Right lobe of liver (tissue), 6 donors: ENCODE data around the gene EML4. TPM values are rescaled to one million over a fixed set of nuclear protein-coding genes. Genes with fewer than 3 reads are reported as not detected.
A peak's percentile ranks its signal among the peaks of the same experiment; 100 is the strongest.

Experiments
- ATAC-seq, 4 donors: fragments of 200-7000 bp; cut with Tn5 transposase; one replicate each; pipeline ENCODE4 v1.9.1; 2020; ENCODE audit warnings: mild to moderate bottlenecking in 4 of 4, moderate library complexity in 4 of 4
- DNase-seq, 3 donors: peaks; one replicate each; pipeline ENCODE4 v3.0.0-alpha.2; 2020
- H3K27ac ChIP-seq, 3 donors: fragments of 200-600 bp; one replicate each; pipeline ENCODE4 v1.8.0; 2022
- H3K27me3 ChIP-seq, 2 donors: fragments of 200-600 bp; one replicate each; pipeline ENCODE4 v1.8.0; 2022
- H3K36me3 ChIP-seq, 4 donors: fragments of 200-600 bp; sonication (generic) in 1 of 4; one replicate each; pipeline versions ENCODE4 v1.5.1 to v1.8.0; 2017 to 2022; ENCODE audit warnings: control low read depth in 1 of 4
- H3K4me1 ChIP-seq, 4 donors: fragments of 200-600 bp; sonication (generic) in 1 of 4; one replicate each; pipeline versions ENCODE4 v1.5.1 to v1.8.0; 2017 to 2022; ENCODE audit warnings: control low read depth in 1 of 4
- H3K4me3 ChIP-seq, 3 donors: fragments of 200-600 bp; one replicate each; pipeline ENCODE4 v1.8.0; 2022
- H3K9me3 ChIP-seq, 4 donors: fragments of 200-600 bp; sonication (generic) in 1 of 4; one replicate each; pipeline versions ENCODE4 v1.5.1 to v1.8.0; 2017 to 2022; ENCODE audit warnings: control low read depth in 1 of 4
- POLR2A ChIP-seq: fragments of 450-650 bp; IDR thresholded peaks from one replicate; pipeline ENCODE4 v1.6.1; 2017; ENCODE audit warnings: antibody characterized with exemption, mild to moderate bottlenecking
- WGBS: methylation state at CpG from one replicate; pipeline ENCODE4 v1.1.6; 2018; ENCODE audit warnings: low coverage, low lambda C conversion rate; ENCODE audit not compliant: insufficient coverage; ENCODE audit errors: missing lambda C conversion rate; 5-methylcytosine and 5-hydroxymethylcytosine counted together
- intact Hi-C, 2 donors: fragments of 100-400 bp; cut with DNase I; formaldehyde crosslinking; loops; one replicate each; pipeline versions ENCODE4 v1.11.2 to v1.14.1; 2022
- total RNA-seq, 6 experiments: library from RNA; depleted of rRNA in 2 of 6; stranded (reverse); fragments of >200 nt in 2 of 6; fragmentation: NEBNext Ultra II Directional in 3 of 6; extraction: Animal tissue kit (Norgen Biotek cat#: 25700) in 3 of 6; gene quantifications; one replicate each; pipeline versions ENCODE4 v1.1.0 to v1.2.4, GENCODE V29; 2016 to 2023
- TF ChIP-seq, protein P1 (sequence below), 4 donors: fragments of 200-600 bp in 3 of 4; fragments of 450-650 bp in 1 of 4; IDR thresholded peaks; one replicate each; pipeline versions ENCODE4 v1.5.1 to v1.8.0; 2016 to 2022; ENCODE audit warnings: antibody characterized with exemption in 4 of 4, mild to moderate bottlenecking in 2 of 4
- donor health status: DM: no; HTN: yes; CAD: no.
- donor health status: DM: no; HTN: no; CAD: no.
- donor health status: DM: no; HTN: no; CAD: no.
- donor health status: DM: no; HTN: yes; CAD: no.
- donor health status: DM: no; HTN: yes; CAD: no.

The EML4 gene
- total RNA-seq, 6 experiments from 2014 or later, result 28.3 to 55.7 (median 36.7) TPM

DNA sequence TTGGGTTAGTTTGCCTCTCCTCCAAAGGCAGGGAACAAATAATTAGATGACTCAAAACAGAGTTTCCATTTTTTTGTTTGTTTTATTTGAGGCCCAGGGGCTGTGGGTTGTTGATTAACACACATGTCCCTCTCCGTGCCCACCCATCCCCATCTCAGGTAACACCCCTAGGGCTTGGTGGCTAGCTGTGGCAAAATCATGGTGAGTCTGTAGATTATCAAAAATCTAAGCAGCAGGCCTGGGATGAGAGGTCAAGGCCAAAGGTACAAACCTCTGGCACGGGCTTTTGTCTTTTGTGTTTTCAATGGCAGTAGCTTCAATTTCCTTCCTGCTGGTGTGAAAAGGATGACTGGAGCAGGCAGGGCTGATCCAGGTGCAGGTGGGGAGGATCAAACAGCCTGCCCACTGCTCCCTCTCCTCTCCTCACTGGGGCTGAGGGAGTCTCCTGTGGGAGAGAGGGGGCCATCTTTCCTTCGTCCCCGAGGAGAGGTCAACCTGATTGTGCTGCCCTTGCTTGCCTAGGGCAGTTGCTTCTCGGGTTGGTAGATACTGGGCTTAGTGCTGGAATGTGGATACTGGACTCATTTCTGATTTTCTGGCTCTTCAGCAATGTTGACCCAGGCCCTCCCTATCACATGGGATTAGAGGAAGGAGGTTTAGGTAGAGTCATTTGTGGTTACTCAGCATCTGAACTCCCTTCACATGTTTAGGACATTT lies 31.9 kb upstream of the EML4 start:
- 60% methylated on average over 2 of the region's 5 CpGs for WGBS
- intact Hi-C loops, result no loop called here
- H3K9me3 ChIP-seq, result no peaks in the 10 kb centered on the region
- no peak for TF ChIP-seq POLR2A
- TF ChIP-seq, protein P1, sequence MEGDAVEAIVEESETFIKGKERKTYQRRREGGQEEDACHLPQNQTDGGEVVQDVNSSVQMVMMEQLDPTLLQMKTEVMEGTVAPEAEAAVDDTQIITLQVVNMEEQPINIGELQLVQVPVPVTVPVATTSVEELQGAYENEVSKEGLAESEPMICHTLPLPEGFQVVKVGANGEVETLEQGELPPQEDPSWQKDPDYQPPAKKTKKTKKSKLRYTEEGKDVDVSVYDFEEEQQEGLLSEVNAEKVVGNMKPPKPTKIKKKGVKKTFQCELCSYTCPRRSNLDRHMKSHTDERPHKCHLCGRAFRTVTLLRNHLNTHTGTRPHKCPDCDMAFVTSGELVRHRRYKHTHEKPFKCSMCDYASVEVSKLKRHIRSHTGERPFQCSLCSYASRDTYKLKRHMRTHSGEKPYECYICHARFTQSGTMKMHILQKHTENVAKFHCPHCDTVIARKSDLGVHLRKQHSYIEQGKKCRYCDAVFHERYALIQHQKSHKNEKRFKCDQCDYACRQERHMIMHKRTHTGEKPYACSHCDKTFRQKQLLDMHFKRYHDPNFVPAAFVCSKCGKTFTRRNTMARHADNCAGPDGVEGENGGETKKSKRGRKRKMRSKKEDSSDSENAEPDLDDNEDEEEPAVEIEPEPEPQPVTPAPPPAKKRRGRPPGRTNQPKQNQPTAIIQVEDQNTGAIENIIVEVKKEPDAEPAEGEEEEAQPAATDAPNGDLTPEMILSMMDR (IDR thresholded peaks at IDR 0.05), result no peak
- peak overlapping the region in 1 of 3 donors; percentile 29 for H3K27ac ChIP-seq
- DNase-seq (no peak), ATAC-seq (no peak)
- no peak overlapping the region for H3K4me3 ChIP-seq
- H3K4me1 ChIP-seq, result peaks cover 0 to 30% (median 11%) of the 10 kb centered on the region in 4 donors
- no peaks in the 10 kb centered on the region for H3K27me3 ChIP-seq
- no peaks in the 10 kb centered on the region for H3K36me3 ChIP-seq

DNA sequence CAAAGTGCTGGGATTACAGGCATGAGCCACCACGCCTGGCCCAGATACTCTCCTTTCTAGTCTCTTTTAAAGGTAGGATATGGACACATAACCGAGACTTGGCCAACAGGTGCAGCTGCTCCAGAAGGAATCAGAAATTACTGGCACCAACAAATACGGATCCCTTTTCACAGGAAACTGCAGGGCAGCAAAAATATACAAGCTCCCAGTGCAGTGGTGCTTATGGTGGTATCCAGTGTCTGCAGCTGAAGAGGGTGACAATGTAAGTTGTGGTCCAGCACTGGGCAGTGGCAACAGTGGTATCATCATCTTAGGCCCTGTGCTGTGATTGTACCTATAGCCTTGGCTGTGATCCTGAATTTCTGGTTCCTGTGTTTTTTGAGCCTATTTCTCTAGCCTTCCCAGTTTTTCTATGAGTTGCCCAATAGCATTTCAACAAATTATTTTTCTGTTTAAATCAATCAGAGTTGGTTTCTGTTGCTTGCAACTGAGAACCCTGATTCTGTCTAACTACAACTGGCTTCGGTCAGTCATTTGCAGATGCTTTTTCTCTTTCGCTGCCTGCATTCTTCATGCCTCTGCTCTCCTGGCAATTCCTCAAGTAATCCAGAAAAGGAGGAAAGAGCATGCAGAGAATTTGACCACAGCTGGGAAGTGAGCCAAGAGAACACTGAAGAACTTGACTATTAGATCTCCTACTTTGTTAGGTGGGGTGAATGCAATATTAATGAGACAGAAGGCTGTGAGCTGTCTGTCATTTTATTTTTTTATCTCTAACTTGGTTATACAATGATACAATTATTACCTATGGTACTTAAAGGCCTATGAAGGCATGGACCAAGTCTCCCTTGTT lies 30.8 kb upstream of the EML4 start:
- no peak for DNase-seq
- Histone ChIP-seq H3K36me3 (no peaks in the 10 kb centered on the region), H3K4me3 (no peak overlapping the region), H3K27me3 (no peaks in the 10 kb centered on the region), H3K4me1 (peaks cover 0 to 22% (median 6%) of the 10 kb centered on the region in 4 donors), H3K9me3 (no peaks in the 10 kb centered on the region), H3K27ac (no peak overlapping the region)
- intact Hi-C loops, result no loop called here
- ATAC-seq, result no peak
- no peak for TF ChIP-seq POLR2A
- TF ChIP-seq, protein P1 (IDR thresholded peaks at IDR 0.05), result no peak
- 94% methylated on average over 5 of the region's 5 CpGs for WGBS

DNA sequence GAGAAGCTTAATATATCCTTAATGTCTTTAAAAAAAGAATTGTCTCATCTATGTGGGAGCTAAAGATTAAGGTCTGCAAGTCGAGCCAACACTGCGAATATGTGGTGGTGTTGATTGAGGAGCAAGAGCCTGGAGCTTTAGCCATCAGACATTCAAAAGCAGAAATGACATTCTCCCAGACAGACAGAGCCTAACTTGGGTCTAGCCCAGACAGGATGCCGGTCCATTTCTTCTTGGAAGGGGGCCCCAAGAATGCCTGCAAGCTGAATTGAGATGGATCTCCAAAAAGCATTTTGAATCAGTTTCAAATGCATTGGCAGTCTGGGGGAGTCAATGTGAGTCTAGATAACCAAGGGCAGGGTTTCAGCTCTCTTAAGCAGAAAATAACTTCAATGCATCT lies 30.1 kb upstream of the EML4 start:
- no peaks in the 10 kb centered on the region for H3K9me3 ChIP-seq
- H3K4me1 ChIP-seq, result peaks cover 0 to 22% (median 4%) of the 10 kb centered on the region in 4 donors
- no peak overlapping the region for H3K4me3 ChIP-seq
- DNase-seq (no peak), ATAC-seq (no peak)
- H3K27ac ChIP-seq, result no peak overlapping the region
- no peaks in the 10 kb centered on the region for H3K36me3 ChIP-seq
- no peak for TF ChIP-seq POLR2A
- TF ChIP-seq, protein P1 (IDR thresholded peaks at IDR 0.05), result no peak
- intact Hi-C loops, result no loop called here
- WGBS, result 68% methylated on average over 2 of the region's 3 CpGs
- no peaks in the 10 kb centered on the region for H3K27me3 ChIP-seq

DNA sequence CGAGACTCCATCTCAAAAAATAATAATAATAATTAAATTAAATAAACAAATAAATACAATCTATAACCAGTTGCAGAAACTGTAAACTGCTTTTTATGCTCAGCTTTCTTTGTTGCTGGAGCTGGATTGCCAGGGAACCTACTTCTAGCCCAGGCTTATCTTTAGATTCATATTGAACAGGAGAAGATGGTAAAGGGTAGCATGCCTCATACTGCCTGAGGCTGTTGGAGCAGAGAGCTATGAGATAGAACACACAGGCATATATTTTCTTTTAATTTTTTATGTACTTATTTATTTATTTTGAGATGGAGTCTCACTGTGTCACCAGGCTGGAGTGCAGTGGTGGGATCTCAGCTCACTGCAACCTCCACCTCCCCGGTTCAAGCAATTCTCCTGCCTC lies 28.7 kb upstream of the EML4 start:
- ATAC-seq (no peak), DNase-seq (no peak)
- H3K36me3 ChIP-seq, result no peaks in the 10 kb centered on the region
- no peak overlapping the region for H3K4me3 ChIP-seq
- H3K4me1 ChIP-seq, result peaks cover 0 to 22% (median 4%) of the 10 kb centered on the region in 4 donors
- intact Hi-C loops, result no loop called here
- H3K27ac ChIP-seq, result no peak overlapping the region
- 90% methylated on average over 2 of the region's 2 CpGs for WGBS
- TF ChIP-seq POLR2A, result no peak
- TF ChIP-seq, protein P1 (IDR thresholded peaks at IDR 0.05), result no peak
- H3K27me3 ChIP-seq, result no peaks in the 10 kb centered on the region
- H3K9me3 ChIP-seq, result no peaks in the 10 kb centered on the region
